HG02623 (cell line): ENCODE measurements around the gene ALS2CL.
"Not testable (repeated sequence)": the region's sequence is repeated elsewhere in the genome, so short reads cannot be mapped to it uniquely, and the experiment has no call there.

Source experiments
- ATAC-seq: cut with Tn5 transposase; IDR thresholded peaks from one replicate; pipeline ENCODE4 v1.9.1; 2021; ENCODE audit warnings: moderate library complexity; ENCODE audit not compliant: unreplicated experiment

ALS2CL gene

GRCh38 chr3:46705022-46705530 is 11.6 kb upstream of the ALS2CL start:
- ATAC-seq = no peak

GRCh38 chr3:46704346-46704745 is 10.9 kb upstream of the ALS2CL start:
- ATAC-seq = not testable (repeated sequence)

GRCh38 chr3:46703013-46703520 is 9.6 kb upstream of the ALS2CL start:
- ATAC-seq = no peak

- no peak for ATAC-seq
Observed at GRCh38 chr3:46702246-46703012, 8.9 kb upstream of the ALS2CL start.

GRCh38 chr3:46701181-46701939 is 7.9 kb upstream of the ALS2CL start, which contains the start of gene TMIE:
Gene TMIE (plus strand): TSS chr3:46701392. CDS start chr3:46701488, 96 bp downstream.
- no peak for ATAC-seq

GRCh38 chr3:46700772-46701171 is 7.3 kb upstream of the ALS2CL start:
- ATAC-seq = no peak

GRCh38 chr3:46699676-46700523 is 6.4 kb upstream of the ALS2CL start:
- no peak for ATAC-seq

GRCh38 chr3:46695962-46696894 is 2.7 kb upstream of the ALS2CL start:
- ATAC-seq = no peak

- no peak for ATAC-seq
Observed at GRCh38 chr3:46695177-46695961, 1.9 kb upstream of the ALS2CL start.

GRCh38 chr3:46694520-46694919 is 1.0 kb upstream of the ALS2CL start:
- ATAC-seq = no peak

GRCh38 chr3:46693892-46694226 is 380 bp upstream of the ALS2CL start:
- no peak for ATAC-seq

GRCh38 chr3:46692566-46692990 is 901 bp downstream of the ALS2CL start:
- no peak for ATAC-seq

- ATAC-seq = no peak
Observed at GRCh38 chr3:46690798-46691197, 2.7 kb downstream of the ALS2CL start.

GRCh38 chr3:46685446-46685845 is 8.0 kb downstream of the ALS2CL start:
- no peak for ATAC-seq

- no peak for ATAC-seq
Observed at GRCh38 chr3:46684891-46685290, 8.6 kb downstream of the ALS2CL start.

GRCh38 chr3:46682974-46683373 is 10.5 kb downstream of the ALS2CL start:
- no peak for ATAC-seq

- no peak for ATAC-seq
Observed at GRCh38 chr3:46681856-46682540, 11.5 kb downstream of the ALS2CL start.

- no peak for ATAC-seq
Observed at GRCh38 chr3:46681387-46681786, 12.1 kb downstream of the ALS2CL start.
